Osteocyte (in vitro differentiated cells): ENCODE results near the gene GPC5. TPM values are rescaled to one million over a fixed set of nuclear protein-coding genes. Genes with fewer than 3 reads are reported as not detected.

Source experiments
- DNase-seq: peaks from one replicate; pipeline ENCODE4 v3.0.0; 2021; ENCODE audit warnings: mixed read lengths; ENCODE audit not compliant: unreplicated experiment; ENCODE audit errors: extremely low spot score
- H3K27ac Mint-ChIP-seq: one replicate; pipeline ENCODE4 v1.8.0; 2021; ENCODE audit warnings: mild to moderate bottlenecking, mixed read lengths; ENCODE audit not compliant: unreplicated experiment
- H3K27me3 Mint-ChIP-seq: one replicate; pipeline ENCODE4 v1.8.0; 2021; ENCODE audit warnings: mixed read lengths; ENCODE audit not compliant: unreplicated experiment
- H3K36me3 Mint-ChIP-seq: one replicate; pipeline ENCODE4 v1.8.0; 2021; ENCODE audit warnings: mixed read lengths; ENCODE audit not compliant: unreplicated experiment
- H3K4me1 Mint-ChIP-seq: one replicate; pipeline ENCODE4 v1.8.0; 2021; ENCODE audit warnings: mixed read lengths; ENCODE audit not compliant: unreplicated experiment
- H3K4me3 Mint-ChIP-seq: one replicate; pipeline ENCODE4 v1.8.0; 2021; ENCODE audit warnings: mild to moderate bottlenecking, moderate library complexity, mixed read lengths; ENCODE audit not compliant: unreplicated experiment
- H3K9me3 Mint-ChIP-seq: one replicate; pipeline ENCODE4 v1.8.0; 2021; ENCODE audit warnings: mixed read lengths; ENCODE audit not compliant: unreplicated experiment
- total RNA-seq: library from RNA; stranded (reverse); gene quantifications from 2 replicates; pipeline ENCODE4 v1.2.1, GENCODE V29; 2021
- TF ChIP-seq, protein P1 (sequence below): fragments of 200-600 bp; sonication (generic); IDR thresholded peaks from 2 replicates; pipeline ENCODE4 v1.5.0; 2021; ENCODE audit warnings: antibody characterized with exemption, mild to moderate bottlenecking, moderate library complexity

GPC5 gene
- total RNA-seq, 1 donor from 2014 or later: 12.9 TPM

- H3K4me1 Mint-ChIP-seq: no peaks in the 10 kb centered on the region
- TF ChIP-seq, protein P1, sequence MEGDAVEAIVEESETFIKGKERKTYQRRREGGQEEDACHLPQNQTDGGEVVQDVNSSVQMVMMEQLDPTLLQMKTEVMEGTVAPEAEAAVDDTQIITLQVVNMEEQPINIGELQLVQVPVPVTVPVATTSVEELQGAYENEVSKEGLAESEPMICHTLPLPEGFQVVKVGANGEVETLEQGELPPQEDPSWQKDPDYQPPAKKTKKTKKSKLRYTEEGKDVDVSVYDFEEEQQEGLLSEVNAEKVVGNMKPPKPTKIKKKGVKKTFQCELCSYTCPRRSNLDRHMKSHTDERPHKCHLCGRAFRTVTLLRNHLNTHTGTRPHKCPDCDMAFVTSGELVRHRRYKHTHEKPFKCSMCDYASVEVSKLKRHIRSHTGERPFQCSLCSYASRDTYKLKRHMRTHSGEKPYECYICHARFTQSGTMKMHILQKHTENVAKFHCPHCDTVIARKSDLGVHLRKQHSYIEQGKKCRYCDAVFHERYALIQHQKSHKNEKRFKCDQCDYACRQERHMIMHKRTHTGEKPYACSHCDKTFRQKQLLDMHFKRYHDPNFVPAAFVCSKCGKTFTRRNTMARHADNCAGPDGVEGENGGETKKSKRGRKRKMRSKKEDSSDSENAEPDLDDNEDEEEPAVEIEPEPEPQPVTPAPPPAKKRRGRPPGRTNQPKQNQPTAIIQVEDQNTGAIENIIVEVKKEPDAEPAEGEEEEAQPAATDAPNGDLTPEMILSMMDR: no peak
- no peak for DNase-seq
- no peak overlapping the region for H3K4me3 Mint-ChIP-seq
- no peaks in the 10 kb centered on the region for H3K36me3 Mint-ChIP-seq
- H3K27ac Mint-ChIP-seq: no peak overlapping the region
- H3K27me3 Mint-ChIP-seq: peaks cover 4% of the 10 kb centered on the region
- peaks cover 6% of the 10 kb centered on the region for H3K9me3 Mint-ChIP-seq
These were observed 484.5 kb downstream of the GPC5 start for GRCh38 chr13:91882918-91883317.

DNA sequence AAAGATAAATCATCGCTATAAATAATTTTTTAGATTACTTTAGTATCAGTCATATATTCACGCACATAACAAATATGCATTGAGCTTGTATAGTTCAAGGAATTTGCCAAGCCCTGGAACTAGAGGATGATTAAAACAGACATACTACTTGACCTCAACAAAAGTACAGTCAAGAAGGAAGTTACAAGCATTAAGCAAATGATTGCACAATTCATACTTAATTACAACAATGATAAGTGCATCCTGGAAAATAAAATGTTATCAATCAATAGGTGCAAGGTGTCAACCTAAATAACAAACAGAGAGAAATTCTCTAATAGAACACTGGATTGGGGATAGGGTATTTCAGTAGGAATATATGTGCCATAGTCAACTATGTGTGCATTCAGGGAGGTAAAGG lies 491.2 kb downstream of the GPC5 start:
- H3K36me3 Mint-ChIP-seq: no peaks in the 10 kb centered on the region
- H3K4me1 Mint-ChIP-seq: no peaks in the 10 kb centered on the region
- peaks cover 6% of the 10 kb centered on the region for H3K9me3 Mint-ChIP-seq
- H3K4me3 Mint-ChIP-seq: no peak overlapping the region
- no peak for DNase-seq
- no peaks in the 10 kb centered on the region for H3K27me3 Mint-ChIP-seq
- no peak overlapping the region for H3K27ac Mint-ChIP-seq
- TF ChIP-seq, protein P1: no peak

DNA sequence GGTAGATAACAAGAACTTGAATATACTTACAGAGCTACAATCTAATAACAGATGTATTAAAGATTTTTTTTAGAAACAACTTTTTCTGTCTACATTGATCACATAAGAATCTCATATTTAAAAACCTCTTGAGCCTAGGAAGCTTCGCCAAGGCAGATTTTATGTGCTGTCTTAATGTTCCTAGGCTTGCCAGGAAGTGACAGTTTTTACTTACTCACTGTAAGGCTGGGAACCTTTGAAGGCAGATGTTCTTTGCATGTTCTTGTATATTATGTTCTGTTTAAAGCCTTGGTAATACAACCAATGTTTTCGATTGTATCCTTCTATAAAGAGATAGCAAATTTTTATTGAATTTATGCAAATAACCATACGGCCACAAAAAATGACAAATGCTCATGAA lies 492.7 kb downstream of the GPC5 start:
- TF ChIP-seq, protein P1: no peak
- peaks cover 6% of the 10 kb centered on the region for H3K9me3 Mint-ChIP-seq
- no peaks in the 10 kb centered on the region for H3K27me3 Mint-ChIP-seq
- no peaks in the 10 kb centered on the region for H3K4me1 Mint-ChIP-seq
- no peak for DNase-seq
- H3K27ac Mint-ChIP-seq: no peak overlapping the region
- H3K4me3 Mint-ChIP-seq: no peak overlapping the region
- H3K36me3 Mint-ChIP-seq: no peaks in the 10 kb centered on the region

DNA sequence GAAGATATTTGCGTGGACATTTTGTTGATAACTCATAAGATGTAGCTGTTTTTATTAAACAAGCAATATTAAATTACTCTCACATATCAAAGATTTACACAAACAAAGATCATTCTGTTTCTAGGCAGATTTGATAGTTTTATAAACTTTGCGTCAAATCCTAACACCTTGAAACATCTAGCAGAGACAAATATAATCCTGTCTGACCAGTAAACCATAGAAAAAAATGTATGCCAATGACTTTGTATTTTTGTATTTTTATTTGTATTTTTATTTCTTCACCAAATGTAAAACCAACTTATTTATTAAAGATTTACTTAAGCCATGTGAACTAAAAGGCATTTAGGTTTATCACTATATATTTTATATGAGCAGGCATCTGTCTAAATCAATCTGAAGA lies 494.6 kb downstream of the GPC5 start:
- no peak overlapping the region for H3K27ac Mint-ChIP-seq
- H3K4me1 Mint-ChIP-seq: no peaks in the 10 kb centered on the region
- no peaks in the 10 kb centered on the region for H3K36me3 Mint-ChIP-seq
- DNase-seq: no peak
- no peak overlapping the region for H3K4me3 Mint-ChIP-seq
- H3K27me3 Mint-ChIP-seq: no peaks in the 10 kb centered on the region
- TF ChIP-seq, protein P1: no peak
- no peaks in the 10 kb centered on the region for H3K9me3 Mint-ChIP-seq

DNA sequence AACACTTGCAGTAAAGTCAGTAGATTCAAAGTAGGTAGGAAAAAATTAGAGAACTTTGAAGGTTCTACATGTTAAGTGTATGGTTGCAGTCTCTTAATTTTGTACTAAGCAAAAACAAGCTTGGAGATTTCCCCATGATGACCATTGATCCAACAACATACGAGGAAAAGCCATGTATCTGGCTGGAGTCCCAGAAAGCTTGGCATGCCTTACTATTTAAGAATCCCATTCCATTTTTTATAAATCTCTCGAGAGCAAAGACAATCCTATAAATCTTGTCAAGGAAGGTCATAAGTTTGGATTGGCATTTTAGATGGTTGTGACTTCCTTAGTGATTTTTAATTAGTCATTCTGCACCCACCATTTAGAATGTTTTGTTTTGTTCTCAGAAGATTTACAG lies 495.9 kb downstream of the GPC5 start:
- no peak for DNase-seq
- Mint-ChIP-seq H3K36me3 (no peaks in the 10 kb centered on the region), H3K27ac (no peak overlapping the region), H3K27me3 (no peaks in the 10 kb centered on the region), H3K4me1 (no peaks in the 10 kb centered on the region), H3K4me3 (no peak overlapping the region), H3K9me3 (no peaks in the 10 kb centered on the region)
- TF ChIP-seq, protein P1: no peak
